ENCODE results near the gene PLAA. TPM values are rescaled to one million over a fixed set of nuclear protein-coding genes. Genes with fewer than 3 reads are reported as not detected.
"Not testable (repeated sequence)": the region's sequence is repeated elsewhere in the genome, so short reads cannot be mapped to it uniquely, and the experiment has no call there.

Gene PLAA
- total RNA-seq, 1 donor from 2014 or later: 80.1 TPM

- no peaks in the 10 kb centered on the region for H3K27me3 ChIP-seq
- H3F3A ChIP-seq (ENCODE audit: low read depth): no peaks in the 10 kb centered on the region
- H3K9ac ChIP-seq: no peak overlapping the region
- TF ChIP-seq EZH2phosphoT487 (IDR thresholded peaks at IDR 0.05): no peak
- no peak for TF ChIP-seq EZH2 (IDR thresholded peaks at IDR 0.05)
- TF ChIP-seq CTCF (IDR thresholded peaks at IDR 0.05): no peak
- no peak for DNase-seq (ENCODE audit: low spot score)
- Mint-ChIP-seq H3K27me3 (ENCODE audit: insufficient read depth, low read depth) (no peaks in the 10 kb centered on the region), H3K36me3 (peaks cover 60% of the 10 kb centered on the region), H3K4me1 (no peaks in the 10 kb centered on the region), H3K27ac (no peak overlapping the region), H3K9me3 (peaks cover 19% of the 10 kb centered on the region), H3K4me3 (no peak overlapping the region)
- peaks cover 25% of the 10 kb centered on the region for H3K36me3 ChIP-seq
- peaks cover 30% of the 10 kb centered on the region for H3K79me2 ChIP-seq (ENCODE audit: low read depth)
- no peak overlapping the region for H3K4me2 ChIP-seq
- H3K9me3 ChIP-seq (ENCODE audit: low read depth): no peaks in the 10 kb centered on the region
- no peaks in the 10 kb centered on the region for H4K20me1 ChIP-seq (ENCODE audit: low read depth)
- no peak overlapping the region for H3K4me3 ChIP-seq
- no peaks in the 10 kb centered on the region for H3K4me1 ChIP-seq
- no peak overlapping the region for H3K27ac ChIP-seq
- H2AFZ ChIP-seq (replicated peaks): no peak overlapping the region
These were observed 64.9 kb downstream of the PLAA start for GRCh38 chr9:26882154-26882553.

- Mint-ChIP-seq H3K36me3 (peaks cover 64% of the 10 kb centered on the region), H3K27me3 (ENCODE audit: insufficient read depth, low read depth) (no peaks in the 10 kb centered on the region), H3K9me3 (peaks cover 19% of the 10 kb centered on the region), H3K27ac (no peak overlapping the region), H3K4me3 (no peak overlapping the region), H3K4me1 (no peaks in the 10 kb centered on the region)
- H3K9ac ChIP-seq: no peak overlapping the region
- H3K36me3 ChIP-seq: peaks cover 16% of the 10 kb centered on the region
- no peaks in the 10 kb centered on the region for H3F3A ChIP-seq (ENCODE audit: low read depth)
- H3K4me1 ChIP-seq: no peaks in the 10 kb centered on the region
- TF ChIP-seq CTCF (IDR thresholded peaks at IDR 0.05) (no peak), EZH2 (IDR thresholded peaks at IDR 0.05) (no peak), EZH2phosphoT487 (IDR thresholded peaks at IDR 0.05) (no peak)
- DNase-seq (ENCODE audit: low spot score): no peak
- no peaks in the 10 kb centered on the region for H4K20me1 ChIP-seq (ENCODE audit: low read depth)
- H3K27ac ChIP-seq: no peak overlapping the region
- no peak overlapping the region for H2AFZ ChIP-seq (replicated peaks)
- H3K27me3 ChIP-seq: no peaks in the 10 kb centered on the region
- H3K79me2 ChIP-seq (ENCODE audit: low read depth): peaks cover 12% of the 10 kb centered on the region
- no peaks in the 10 kb centered on the region for H3K9me3 ChIP-seq (ENCODE audit: low read depth)
- H3K4me3 ChIP-seq: no peak overlapping the region
- no peak overlapping the region for H3K4me2 ChIP-seq
These were observed 66.8 kb downstream of the PLAA start for GRCh38 chr9:26880262-26880661.

- H2AFZ ChIP-seq (replicated peaks): not testable (repeated sequence)
These were observed 71.9 kb downstream of the PLAA start for GRCh38 chr9:26875155-26875554.

GRCh38 chr9:26870292-26870691 lies 76.8 kb downstream of the PLAA start:
- Histone ChIP-seq H4K20me1 (ENCODE audit: low read depth) (no peaks in the 10 kb centered on the region), H3K4me2 (no peak overlapping the region), H2AFZ (replicated peaks) (no peak overlapping the region), H3K4me3 (no peak overlapping the region), H3K27ac (no peak overlapping the region), H3K4me1 (no peaks in the 10 kb centered on the region), H3K36me3 (no peaks in the 10 kb centered on the region), H3F3A (ENCODE audit: low read depth) (no peaks in the 10 kb centered on the region), H3K79me2 (ENCODE audit: low read depth) (no peaks in the 10 kb centered on the region), H3K27me3 (no peaks in the 10 kb centered on the region), H3K9ac (no peak overlapping the region), H3K9me3 (ENCODE audit: low read depth) (no peaks in the 10 kb centered on the region)
- Mint-ChIP-seq H3K27me3 (ENCODE audit: insufficient read depth, low read depth) (no peaks in the 10 kb centered on the region), H3K4me3 (no peak overlapping the region), H3K36me3 (peaks cover 16% of the 10 kb centered on the region), H3K27ac (no peak overlapping the region), H3K4me1 (no peaks in the 10 kb centered on the region), H3K9me3 (no peaks in the 10 kb centered on the region)
- no peak for DNase-seq (ENCODE audit: low spot score)
- TF ChIP-seq EZH2 (IDR thresholded peaks at IDR 0.05) (no peak), CTCF (IDR thresholded peaks at IDR 0.05) (no peak), EZH2phosphoT487 (IDR thresholded peaks at IDR 0.05) (no peak)

More at GRCh38 chr9:26875155-26875554, 71.9 kb downstream of the PLAA start:
- not testable (repeated sequence) for DNase-seq (ENCODE audit: low spot score); H3K79me2 ChIP-seq (ENCODE audit: low read depth); H3K4me1 ChIP-seq; H3K27ac Mint-ChIP-seq; H3K9me3 Mint-ChIP-seq; H3K9ac ChIP-seq; H4K20me1 ChIP-seq (ENCODE audit: low read depth); H3K4me3 ChIP-seq; H3K27ac ChIP-seq; H3K4me1 Mint-ChIP-seq; H3K27me3 ChIP-seq; H3K9me3 ChIP-seq (ENCODE audit: low read depth); H3F3A ChIP-seq (ENCODE audit: low read depth); H3K27me3 Mint-ChIP-seq (ENCODE audit: insufficient read depth, low read depth); H3K4me3 Mint-ChIP-seq; H3K36me3 ChIP-seq; H3K4me2 ChIP-seq
- peaks cover 31% of the 10 kb centered on the region for H3K36me3 Mint-ChIP-seq
